Panc1 (cell line): Measurements from ENCODE around the gene DLGAP5.

Experiments used
- CTCF ChIP-seq: fragments of 450-650 bp; IDR thresholded peaks from 2 replicates; pipeline ENCODE4 v1.5.1; 2017; ENCODE audit warnings: mild to moderate bottlenecking
- POLR2AphosphoS5 ChIP-seq: IDR thresholded peaks from 2 replicates; pipeline ENCODE4 v1.6.1; 2012; ENCODE audit warnings: mild to moderate bottlenecking, low read depth, low read length, moderate library complexity
- REST ChIP-seq, 2 experiments: IDR thresholded peaks; 2 replicates each; pipeline ENCODE4 v1.6.1; 2011 to 2012; ENCODE audit warnings: low read depth in 2 of 2, control low read depth in 1 of 2, low read length in 1 of 2, mild to moderate bottlenecking in 1 of 2, moderate library complexity in 1 of 2; ENCODE audit not compliant: insufficient read depth in 1 of 2

GRCh38 chr14:55192054-55192621 lies 753 bp upstream of the DLGAP5 start:
- TF ChIP-seq CTCF (no peak), POLR2AphosphoS5 (no peak), REST (IDR thresholded peaks at IDR 0.05; ENCODE audit: insufficient read depth in 1 of 2, low read depth in 2 of 2, low read length in 1 of 2) (no peak)
